Neuron (in vitro differentiated cells): ENCODE data around the gene KRTAP13-4.
A peak's percentile ranks its signal among the peaks of the same experiment; 100 is the strongest.

ENCODE experiments used
- H2AFZ ChIP-seq: one replicate; pipeline ENCODE4 v1.6.1; 2013; ENCODE audit warnings: low read depth, mild to moderate bottlenecking, inconsistent platforms, low read length, moderate library complexity
- H3K27me3 ChIP-seq: one replicate; pipeline ENCODE4 v1.6.1; 2013; ENCODE audit warnings: low read length; ENCODE audit not compliant: insufficient read depth
- H3K36me3 ChIP-seq: one replicate; pipeline ENCODE4 v1.6.1; 2013; ENCODE audit warnings: low read length; ENCODE audit not compliant: insufficient read depth
- H3K4me1 ChIP-seq: one replicate; pipeline ENCODE4 v1.6.1; 2013; ENCODE audit warnings: low read length; ENCODE audit not compliant: insufficient read depth
- H3K4me3 ChIP-seq: 2 replicates; pipeline ENCODE4 v1.5.1; 2013; ENCODE audit warnings: mild to moderate bottlenecking, low read length, moderate library complexity
- H3K9me3 ChIP-seq: one replicate; pipeline ENCODE4 v1.6.1; 2013; ENCODE audit warnings: low read length

The KRTAP13-4 gene

GRCh38 chr21:30447056-30447455 lies 17.0 kb downstream of the KRTAP13-4 start:
- Histone ChIP-seq H3K9me3 (no peaks in the 10 kb centered on the region), H3K4me1 (no peaks in the 10 kb centered on the region), H2AFZ (no peak overlapping the region), H3K27me3 (no peaks in the 10 kb centered on the region), H3K4me3 (no peak overlapping the region), H3K36me3 (no peaks in the 10 kb centered on the region)

- H3K36me3 ChIP-seq, result no peaks in the 10 kb centered on the region
- H3K4me1 ChIP-seq, result no peaks in the 10 kb centered on the region
- H3K9me3 ChIP-seq, result no peaks in the 10 kb centered on the region
- no peaks in the 10 kb centered on the region for H3K27me3 ChIP-seq
- no peak overlapping the region for H3K4me3 ChIP-seq
- no peak overlapping the region for H2AFZ ChIP-seq
These were observed 18.5 kb downstream of the KRTAP13-4 start for GRCh38 chr21:30448514-30448913.

GRCh38 chr21:30463713-30464112 lies 33.7 kb downstream of the KRTAP13-4 start:
- peaks cover 11% of the 10 kb centered on the region for H3K4me1 ChIP-seq
- H3K36me3 ChIP-seq, result no peaks in the 10 kb centered on the region

GRCh38 chr21:30468900-30469714 lies 39.1 kb downstream of the KRTAP13-4 start:
- no peaks in the 10 kb centered on the region for H3K36me3 ChIP-seq
- peaks cover 25% of the 10 kb centered on the region for H3K4me1 ChIP-seq
- no peak overlapping the region for H3K4me3 ChIP-seq
- peak overlapping the region; percentile 15 for H2AFZ ChIP-seq
- no peaks in the 10 kb centered on the region for H3K9me3 ChIP-seq
- H3K27me3 ChIP-seq, result no peaks in the 10 kb centered on the region

More at GRCh38 chr21:30463713-30464112, 33.7 kb downstream of the KRTAP13-4 start:
- Histone ChIP-seq H3K9me3 (no peaks in the 10 kb centered on the region), H2AFZ (no peak overlapping the region), H3K27me3 (no peaks in the 10 kb centered on the region), H3K4me3 (no peak overlapping the region)

- Histone ChIP-seq H3K4me3 (no peak overlapping the region), H2AFZ (no peak overlapping the region), H3K9me3 (no peaks in the 10 kb centered on the region), H3K27me3 (no peaks in the 10 kb centered on the region), H3K4me1 (peaks cover 2% of the 10 kb centered on the region), H3K36me3 (no peaks in the 10 kb centered on the region)
These were observed 48.0 kb downstream of the KRTAP13-4 start for GRCh38 chr21:30478004-30478403.

GRCh38 chr21:30479259-30479658 lies 49.2 kb downstream of the KRTAP13-4 start:
- Histone ChIP-seq H3K4me1 (peaks cover 2% of the 10 kb centered on the region), H3K36me3 (no peaks in the 10 kb centered on the region), H3K9me3 (no peaks in the 10 kb centered on the region), H3K4me3 (no peak overlapping the region), H3K27me3 (no peaks in the 10 kb centered on the region), H2AFZ (no peak overlapping the region)

- peaks cover 2% of the 10 kb centered on the region for H3K4me1 ChIP-seq
- H3K36me3 ChIP-seq, result no peaks in the 10 kb centered on the region
- H3K9me3 ChIP-seq, result no peaks in the 10 kb centered on the region
- no peak within 1 kb of the TSS for H3K4me3 ChIP-seq
- H3K27me3 ChIP-seq, result no peaks in the 10 kb centered on the region
- no peak within 1 kb of the TSS for H2AFZ ChIP-seq
These were observed 50.1 kb downstream of the KRTAP13-4 start, which contains the start of gene KRTAP19-1 for GRCh38 chr21:30480145-30480544. TSS of gene KRTAP19-1 (minus strand) at chr21:30480367. CDS start at chr21:30480317, 50 bp downstream.
